ENCODE data around the gene MYBPHL.

DNA sequence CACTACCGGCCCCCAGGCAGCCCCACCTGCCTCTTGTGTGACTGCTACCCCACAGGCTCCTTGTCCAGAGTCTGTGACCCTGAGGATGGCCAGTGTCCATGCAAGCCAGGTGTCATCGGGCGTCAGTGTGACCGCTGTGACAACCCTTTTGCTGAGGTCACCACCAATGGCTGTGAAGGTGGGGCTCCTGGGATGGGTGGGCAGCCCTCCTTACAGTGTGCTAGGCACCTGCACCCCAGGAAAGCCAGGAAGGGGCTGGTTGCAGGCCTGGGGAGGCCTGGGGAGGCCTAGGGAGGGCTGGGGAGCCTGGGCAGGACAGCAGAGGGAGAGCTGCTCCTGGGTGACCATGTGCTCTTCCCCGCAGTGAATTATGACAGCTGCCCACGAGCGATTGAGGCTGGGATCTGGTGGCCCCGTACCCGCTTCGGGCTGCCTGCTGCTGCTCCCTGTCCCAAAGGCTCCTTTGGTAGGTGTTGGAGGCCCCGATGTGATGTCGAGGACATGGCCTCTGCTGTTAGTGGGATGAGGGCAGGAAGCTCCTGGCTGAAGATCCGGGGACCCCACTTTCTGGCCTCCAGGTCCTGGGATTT lies 41.0 kb downstream of the MYBPHL start:
- TF ChIP-seq ISL1 (CRISPR knock-in tag; IDR thresholded peaks at IDR 0.05) = no peak
- TF ChIP-seq SNAI2 (CRISPR knock-in tag; IDR thresholded peaks at IDR 0.05) = no peak
- TF ChIP-seq, protein P1, sequence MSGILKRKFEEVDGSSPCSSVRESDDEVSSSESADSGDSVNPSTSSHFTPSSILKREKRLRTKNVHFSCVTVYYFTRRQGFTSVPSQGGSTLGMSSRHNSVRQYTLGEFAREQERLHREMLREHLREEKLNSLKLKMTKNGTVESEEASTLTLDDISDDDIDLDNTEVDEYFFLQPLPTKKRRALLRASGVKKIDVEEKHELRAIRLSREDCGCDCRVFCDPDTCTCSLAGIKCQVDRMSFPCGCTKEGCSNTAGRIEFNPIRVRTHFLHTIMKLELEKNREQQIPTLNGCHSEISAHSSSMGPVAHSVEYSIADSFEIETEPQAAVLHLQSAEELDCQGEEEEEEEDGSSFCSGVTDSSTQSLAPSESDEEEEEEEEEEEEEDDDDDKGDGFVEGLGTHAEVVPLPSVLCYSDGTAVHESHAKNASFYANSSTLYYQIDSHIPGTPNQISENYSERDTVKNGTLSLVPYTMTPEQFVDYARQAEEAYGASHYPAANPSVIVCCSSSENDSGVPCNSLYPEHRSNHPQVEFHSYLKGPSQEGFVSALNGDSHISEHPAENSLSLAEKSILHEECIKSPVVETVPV (CRISPR knock-in tag; IDR thresholded peaks at IDR 0.05) = no peak
- TF ChIP-seq RARB (CRISPR knock-in tag; IDR thresholded peaks at IDR 0.05) = no peak
- TF ChIP-seq GLIS3 (CRISPR knock-in tag; IDR thresholded peaks at IDR 0.05) = no peak
- TF ChIP-seq ZNF70 (CRISPR knock-in tag; IDR thresholded peaks at IDR 0.05) = no peak
- TF ChIP-seq ZFP3 (CRISPR knock-in tag; IDR thresholded peaks at IDR 0.05) = no peak
